ENCODE data around the gene STXBP4.

GRCh38 chr17:55155856-55156560, 187.4 kb downstream of the STXBP4 start:
- TF ChIP-seq CTCF (IDR thresholded peaks at IDR 0.05; ENCODE audit: insufficient read depth, low read depth, low read length) (no peak), EZH2 (IDR thresholded peaks at IDR 0.05; ENCODE audit: insufficient read depth, low read length) (no peak)
